ENCODE measurements around the gene INS.
"Not testable (repeated sequence)": the region's sequence is repeated elsewhere in the genome, so short reads cannot be mapped to it uniquely, and the experiment has no call there.

The INS gene

GRCh38 chr11:2132874-2133240 lies 28.2 kb downstream of the INS start:
- DNase-seq (ENCODE audit: low read depth in 2 of 2) = no peak

- no peak for DNase-seq (ENCODE audit: low read depth in 2 of 2)
Measured at GRCh38 chr11:2132246-2132645, 28.8 kb downstream of the INS start.

- no peak for DNase-seq (ENCODE audit: low read depth in 2 of 2)
Measured at GRCh38 chr11:2131371-2132236, 29.4 kb downstream of the INS start.

- DNase-seq (ENCODE audit: low read depth in 2 of 2) = no peak
Measured at GRCh38 chr11:2130881-2131352, 30.1 kb downstream of the INS start.

- DNase-seq (ENCODE audit: low read depth in 2 of 2) = no peak
Measured at GRCh38 chr11:2129699-2130366, 31.2 kb downstream of the INS start.

- no peak for DNase-seq (ENCODE audit: low read depth in 2 of 2)
Measured at GRCh38 chr11:2129308-2129698, 31.7 kb downstream of the INS start.

GRCh38 chr11:2128511-2129307 lies 32.3 kb downstream of the INS start:
- no peak for DNase-seq (ENCODE audit: low read depth in 2 of 2)

GRCh38 chr11:2128130-2128510 lies 32.9 kb downstream of the INS start:
- DNase-seq (ENCODE audit: low read depth in 2 of 2) = no peak

GRCh38 chr11:2127482-2128129 lies 33.4 kb downstream of the INS start:
- no peak for DNase-seq (ENCODE audit: low read depth in 2 of 2)

- no peak for DNase-seq (ENCODE audit: low read depth in 2 of 2)
Measured at GRCh38 chr11:2126520-2127085, 34.4 kb downstream of the INS start.

- DNase-seq (ENCODE audit: low read depth in 2 of 2) = not testable (repeated sequence)
Measured at GRCh38 chr11:2124736-2125484, 36.1 kb downstream of the INS start.

- DNase-seq (ENCODE audit: low read depth in 2 of 2) = no peak
Measured at GRCh38 chr11:2123628-2123960, 37.4 kb downstream of the INS start.

GRCh38 chr11:2122907-2123627 lies 37.9 kb downstream of the INS start:
- no peak for DNase-seq (ENCODE audit: low read depth in 2 of 2)

- no peak for DNase-seq (ENCODE audit: low read depth in 2 of 2)
Measured at GRCh38 chr11:2122222-2122906, 38.6 kb downstream of the INS start.

GRCh38 chr11:2121227-2122130 lies 39.5 kb downstream of the INS start:
- DNase-seq (ENCODE audit: low read depth in 2 of 2) = no peak

- DNase-seq (ENCODE audit: low read depth in 2 of 2) = no peak
Measured at GRCh38 chr11:2120359-2121100, 40.5 kb downstream of the INS start.

- DNase-seq (ENCODE audit: low read depth in 2 of 2) = no peak
Measured at GRCh38 chr11:2118677-2119076, 42.3 kb downstream of the INS start.

GRCh38 chr11:2116680-2117079 lies 44.3 kb downstream of the INS start:
- no peak for DNase-seq (ENCODE audit: low read depth in 2 of 2)

Measured in stimulated activated CD8-positive, alpha-beta memory T cell treated with anti-CD3 and anti-CD28 coated beads, Interleukin-7, amount 100 ng/mL, for 4 hours (primary cell).